ENCODE results near the gene CYLD. TPM values are rescaled to one million over a fixed set of nuclear protein-coding genes. Genes with fewer than 3 reads are reported as not detected.

The CYLD gene
- total RNA-seq, 4 donors from 2014 or later, result 31.1 to 77.6 (median 50.2) TPM

- TF ChIP-seq EP300 (IDR thresholded peaks at IDR 0.05) (no peak), POLR2AphosphoS5 (IDR thresholded peaks at IDR 0.05) (no peak), CTCF (IDR thresholded peaks at IDR 0.05) (no peak), POLR2A (IDR thresholded peaks at IDR 0.05) (no peak)
- no peak for DNase-seq (ENCODE audit: low spot score in 2 of 2)
- WGBS, result 95% methylated on average over 2 of the region's 2 CpGs
- Histone ChIP-seq H3K4me1 (peaks cover 28% of the 10 kb centered on the region), H3K27me3 (no peaks in the 10 kb centered on the region), H3K4me3 (no peak overlapping the region), H3K36me3 (peaks cover 3% of the 10 kb centered on the region), H3K27ac (no peak overlapping the region), H3K9me3 (no peaks in the 10 kb centered on the region)
These were observed 18.9 kb upstream of the CYLD start for GRCh38 chr16:50722960-50723359.

GRCh38 chr16:50724306-50724705 lies 17.6 kb upstream of the CYLD start:
- Histone ChIP-seq H3K4me1 (peaks cover 16% of the 10 kb centered on the region), H3K27ac (no peak overlapping the region), H3K9me3 (no peaks in the 10 kb centered on the region), H3K4me3 (no peak overlapping the region), H3K36me3 (peaks cover 3% of the 10 kb centered on the region), H3K27me3 (no peaks in the 10 kb centered on the region)
- TF ChIP-seq EP300 (IDR thresholded peaks at IDR 0.05), result no peak
- TF ChIP-seq POLR2AphosphoS5 (IDR thresholded peaks at IDR 0.05), result no peak
- no peak for TF ChIP-seq CTCF (IDR thresholded peaks at IDR 0.05)
- TF ChIP-seq POLR2A (IDR thresholded peaks at IDR 0.05), result no peak
- DNase-seq (ENCODE audit: low spot score in 2 of 2), result no peak

- 79% methylated on average over 6 of the region's 6 CpGs for WGBS
- TF ChIP-seq EP300 (IDR thresholded peaks at IDR 0.05), result no peak
- TF ChIP-seq POLR2AphosphoS5 (IDR thresholded peaks at IDR 0.05), result no peak
- TF ChIP-seq POLR2A (IDR thresholded peaks at IDR 0.05), result no peak
- TF ChIP-seq CTCF (IDR thresholded peaks at IDR 0.05), result no peak
- Histone ChIP-seq H3K27me3 (no peaks in the 10 kb centered on the region), H3K4me1 (no peaks in the 10 kb centered on the region), H3K4me3 (no peak overlapping the region), H3K27ac (no peak overlapping the region), H3K36me3 (no peaks in the 10 kb centered on the region), H3K9me3 (no peaks in the 10 kb centered on the region)
- no peak for DNase-seq (ENCODE audit: low spot score in 2 of 2)
These were observed 10.5 kb upstream of the CYLD start for GRCh38 chr16:50731130-50731988.

- H3K4me3 ChIP-seq, result no peak overlapping the region
- no peaks in the 10 kb centered on the region for H3K27me3 ChIP-seq
- no peak for DNase-seq (ENCODE audit: low spot score in 2 of 2)
- no peak overlapping the region for H3K27ac ChIP-seq
- no peaks in the 10 kb centered on the region for H3K36me3 ChIP-seq
- TF ChIP-seq POLR2AphosphoS5 (IDR thresholded peaks at IDR 0.05), result no peak
- TF ChIP-seq EP300 (IDR thresholded peaks at IDR 0.05), result no peak
- TF ChIP-seq POLR2A (IDR thresholded peaks at IDR 0.05), result no peak
- TF ChIP-seq CTCF (IDR thresholded peaks at IDR 0.05), result no peak
- WGBS, result 68% methylated on average over 10 of the region's 10 CpGs
- H3K9me3 ChIP-seq, result no peaks in the 10 kb centered on the region
- H3K4me1 ChIP-seq, result no peaks in the 10 kb centered on the region
These were observed 9.7 kb upstream of the CYLD start for GRCh38 chr16:50731989-50732832.

GRCh38 chr16:50733468-50733867 lies 8.4 kb upstream of the CYLD start:
- WGBS, result 85% methylated on average over 7 of the region's 7 CpGs
- H3K36me3 ChIP-seq, result no peaks in the 10 kb centered on the region
- no peaks in the 10 kb centered on the region for H3K4me1 ChIP-seq
- no peaks in the 10 kb centered on the region for H3K9me3 ChIP-seq
- H3K27me3 ChIP-seq, result no peaks in the 10 kb centered on the region
- H3K27ac ChIP-seq, result no peak overlapping the region
- TF ChIP-seq CTCF (IDR thresholded peaks at IDR 0.05), result no peak
- no peak for TF ChIP-seq EP300 (IDR thresholded peaks at IDR 0.05)
- TF ChIP-seq POLR2AphosphoS5 (IDR thresholded peaks at IDR 0.05), result no peak
- no peak for TF ChIP-seq POLR2A (IDR thresholded peaks at IDR 0.05)
- no peak overlapping the region for H3K4me3 ChIP-seq
- no peak for DNase-seq (ENCODE audit: low spot score in 2 of 2)

Data from suprapubic skin (tissue), 4 donors.